NAMALWA (cell line): ENCODE results near the gene NOL9.
"Not testable (repeated sequence)": the region's sequence is repeated elsewhere in the genome, so short reads cannot be mapped to it uniquely, and the experiment has no call there.

ENCODE experiments used
- DNase-seq: peaks from one replicate; pipeline ENCODE4 v3.0.0-alpha.2; 2015; ENCODE audit warnings: low spot score

Gene NOL9

GRCh38 chr1:6554031-6554906 is at the start of gene NOL9:
Gene NOL9, minus strand, starts transcription at chr1:6554513. Its CDS starts 11 bp downstream, at chr1:6554502.
- peak; percentile 98 for DNase-seq

GRCh38 chr1:6603238-6603914 is 49.1 kb upstream of the NOL9 start:
- DNase-seq = peak; percentile 81

- peak; percentile 85 for DNase-seq
Observed at GRCh38 chr1:6602669-6603237, 48.4 kb upstream of the NOL9 start, which contains the start of gene KLHL21. Gene KLHL21, minus strand, starts transcription at chr1:6602869. Its CDS starts 52 bp downstream, at chr1:6602817.

- no peak for DNase-seq
Observed at GRCh38 chr1:6601923-6602668, 47.8 kb upstream of the NOL9 start.

- DNase-seq = peak; percentile 87
Observed at GRCh38 chr1:6601049-6601922, 47.0 kb upstream of the NOL9 start.

- no peak for DNase-seq
Observed at GRCh38 chr1:6600410-6601048, 46.2 kb upstream of the NOL9 start.

GRCh38 chr1:6599991-6600390 is 45.7 kb upstream of the NOL9 start:
- DNase-seq = not testable (repeated sequence)

GRCh38 chr1:6599141-6599975 is 45.0 kb upstream of the NOL9 start:
- peak; percentile 48 for DNase-seq

- DNase-seq = no peak
Observed at GRCh38 chr1:6597777-6598131, 43.4 kb upstream of the NOL9 start.

GRCh38 chr1:6596886-6597776 is 42.8 kb upstream of the NOL9 start:
- no peak for DNase-seq

- no peak for DNase-seq
Observed at GRCh38 chr1:6596351-6596750, 42.0 kb upstream of the NOL9 start.

- DNase-seq = no peak
Observed at GRCh38 chr1:6594977-6595740, 40.8 kb upstream of the NOL9 start.

- no peak for DNase-seq
Observed at GRCh38 chr1:6593810-6594209, 39.5 kb upstream of the NOL9 start.

- no peak for DNase-seq
Observed at GRCh38 chr1:6592865-6593593, 38.7 kb upstream of the NOL9 start.

- no peak for DNase-seq
Observed at GRCh38 chr1:6592441-6592840, 38.1 kb upstream of the NOL9 start.

- DNase-seq = no peak
Observed at GRCh38 chr1:6591644-6592043, 37.3 kb upstream of the NOL9 start.

GRCh38 chr1:6591222-6591621 is 36.9 kb upstream of the NOL9 start:
- DNase-seq = no peak
